Measurements from ENCODE around the gene LHB. TPM values are rescaled to one million over a fixed set of nuclear protein-coding genes. Genes with fewer than 3 reads are reported as not detected.

LHB gene
- total RNA-seq, 1 experiment from 2014 or later: 1.6 TPM

GRCh38 chr19:48994035-48994386 is 22.9 kb downstream of the LHB start:
- H3K4me2 ChIP-seq: peak overlapping the region; percentile 85
- peaks cover 6% of the 10 kb centered on the region; the same call in 1 of the 2 replicates for H3K36me3 ChIP-seq (ENCODE audit: low read depth)
- H3K4me1 ChIP-seq (replicated peaks; ENCODE audit: insufficient read depth): peaks cover 16% of the 10 kb centered on the region
- no peaks in the 10 kb centered on the region for H3K9me3 ChIP-seq (ENCODE audit: insufficient read depth, low read depth)
- peaks cover 31% of the 10 kb centered on the region for H4K20me1 ChIP-seq (ENCODE audit: insufficient read depth)
- TF ChIP-seq EZH2 (IDR thresholded peaks at IDR 0.05; ENCODE audit: low read depth): no peak
- TF ChIP-seq CTCF (conservative IDR thresholded peaks at IDR 0.05): no peak
- peak overlapping the region; percentile 97 for H3K4me3 ChIP-seq
- no peak for DNase-seq
- BruUV-seq (replicated peaks): TSS peak; percentile 49
- H3K27ac ChIP-seq: no peak overlapping the region; the same call in 1 of the 2 replicates
- peak overlapping the region; percentile 67 for H2AFZ ChIP-seq
- ChIA-PET CTCF (interaction anchor here (0.7 to 2.6 kb wide), 6 partner anchors 24 to 824 kb away, joined by 3 to 11 read pairs (median 6); no protein-coding TSS in a partner anchor), POLR2A (ENCODE audit: unreplicated experiment) (interaction anchor here (0.6 to 1.2 kb wide), 9 partner anchors 24 to 502 kb away, joined by 3 to 10 read pairs (median 4); partner anchors contain the start of genes PIH1D1 and RPS11)
- peaks cover 16% of the 10 kb centered on the region for H3F3A ChIP-seq (ENCODE audit: insufficient read depth, low read depth)
- peaks cover 76% of the 10 kb centered on the region for H3K79me2 ChIP-seq (ENCODE audit: low read depth)
- intact Hi-C loops (cut with micrococcal nuclease; ENCODE audit: unreplicated experiment): loop anchor here (5.0 to 10.0 kb wide), 3 partner anchors 197 to 651 kb away; partner anchors contain the start of genes CA11, RRAS and SCAF1
- no peaks in the 10 kb centered on the region for H3K27me3 ChIP-seq (ENCODE audit: insufficient read depth, low read depth)
- H3K9me2 ChIP-seq (ENCODE audit: insufficient read depth): no peaks in the 10 kb centered on the region

- BruUV-seq (replicated peaks): no TSS peak
- no peaks in the 10 kb centered on the region for H3K27me3 ChIP-seq (ENCODE audit: insufficient read depth, low read depth)
- peak; percentile 99 for DNase-seq
- no peaks in the 10 kb centered on the region for H3K9me2 ChIP-seq (ENCODE audit: insufficient read depth)
- peak within 1 kb of the TSS; percentile 95 for H3K4me2 ChIP-seq
- peaks cover 16% of the 10 kb centered on the region for H3K4me1 ChIP-seq (replicated peaks; ENCODE audit: insufficient read depth)
- peaks cover 75% of the 10 kb centered on the region for H3K79me2 ChIP-seq (ENCODE audit: low read depth)
- peaks cover 12% of the 10 kb centered on the region for H3F3A ChIP-seq (ENCODE audit: insufficient read depth, low read depth)
- ChIA-PET CTCF (interaction anchor here (0.6 to 2.6 kb wide), 20 partner anchors 10 to 824 kb away, joined by 3 to 11 read pairs (median 4); partner anchors contain the start of gene CGB7), POLR2A (ENCODE audit: unreplicated experiment) (interaction anchor here (0.5 to 1.3 kb wide), 29 partner anchors 10 to 682 kb away, joined by 3 to 12 read pairs (median 4); partner anchors contain the start of genes CA11, CGB7, PIH1D1 and RPL18)
- H3K27ac ChIP-seq: peak within 1 kb of the TSS; percentile 41; the same call in 1 of the 2 replicates
- TF ChIP-seq EZH2 (IDR thresholded peaks at IDR 0.05; ENCODE audit: low read depth): no peak
- peak; percentile 91 for TF ChIP-seq CTCF (conservative IDR thresholded peaks at IDR 0.05)
- peaks cover 26% of the 10 kb centered on the region for H4K20me1 ChIP-seq (ENCODE audit: insufficient read depth)
- H3K4me3 ChIP-seq: peak within 1 kb of the TSS; percentile 97
- H2AFZ ChIP-seq: peak within 1 kb of the TSS; percentile 92
- no peaks in the 10 kb centered on the region for H3K9me3 ChIP-seq (ENCODE audit: insufficient read depth, low read depth)
- intact Hi-C loops (cut with micrococcal nuclease; ENCODE audit: unreplicated experiment): loop anchor here (2.0 to 10.0 kb wide), 5 partner anchors 29 to 651 kb away; partner anchors contain the start of genes CA11, FTL, RRAS and SCAF1
- 0 out of 2 replicates have a peak, but pooled peaks cover 5% of the 10 kb centered on the region for H3K36me3 ChIP-seq (ENCODE audit: low read depth)
Measured at GRCh38 chr19:48993175-48994034, 23.5 kb downstream of the LHB start, which contains the start of the genes GYS1 and RUVBL2. Gene GYS1, minus strand, starts transcription at chr19:48993309. Its CDS starts 197 bp downstream, at chr19:48993112. Gene RUVBL2, plus strand, starts transcription at chr19:48993887. Its CDS starts 25 bp downstream, at chr19:48993912.

Data from PC-9 (cell line).